Adrenal gland (tissue), 5 donors: ENCODE data around the gene C8A.

Experiments used
- POLR2A ChIP-seq, 2 donors: fragments of 450-650 bp; IDR thresholded peaks; one replicate each; pipeline ENCODE4 v1.6.1; 2017; ENCODE audit warnings: antibody characterized with exemption in 2 of 2, mild to moderate bottlenecking in 2 of 2, moderate library complexity in 1 of 2
- TF ChIP-seq, protein P1 (sequence below), 6 experiments: fragments of 450-650 bp in 4 of 6; fragments of 200-600 bp in 2 of 6; sonication (generic) in 1 of 6; IDR thresholded peaks; 1 replicate in 5 of 6; 2 replicates in 1 of 6; pipeline versions ENCODE4 v1.5.1 to v1.8.0; 2016 to 2021; ENCODE audit warnings: antibody characterized with exemption in 6 of 6, mild to moderate bottlenecking in 2 of 6, moderate library complexity in 1 of 6
- donor health status: DM: no; HTN: no; CAD: no.

DNA sequence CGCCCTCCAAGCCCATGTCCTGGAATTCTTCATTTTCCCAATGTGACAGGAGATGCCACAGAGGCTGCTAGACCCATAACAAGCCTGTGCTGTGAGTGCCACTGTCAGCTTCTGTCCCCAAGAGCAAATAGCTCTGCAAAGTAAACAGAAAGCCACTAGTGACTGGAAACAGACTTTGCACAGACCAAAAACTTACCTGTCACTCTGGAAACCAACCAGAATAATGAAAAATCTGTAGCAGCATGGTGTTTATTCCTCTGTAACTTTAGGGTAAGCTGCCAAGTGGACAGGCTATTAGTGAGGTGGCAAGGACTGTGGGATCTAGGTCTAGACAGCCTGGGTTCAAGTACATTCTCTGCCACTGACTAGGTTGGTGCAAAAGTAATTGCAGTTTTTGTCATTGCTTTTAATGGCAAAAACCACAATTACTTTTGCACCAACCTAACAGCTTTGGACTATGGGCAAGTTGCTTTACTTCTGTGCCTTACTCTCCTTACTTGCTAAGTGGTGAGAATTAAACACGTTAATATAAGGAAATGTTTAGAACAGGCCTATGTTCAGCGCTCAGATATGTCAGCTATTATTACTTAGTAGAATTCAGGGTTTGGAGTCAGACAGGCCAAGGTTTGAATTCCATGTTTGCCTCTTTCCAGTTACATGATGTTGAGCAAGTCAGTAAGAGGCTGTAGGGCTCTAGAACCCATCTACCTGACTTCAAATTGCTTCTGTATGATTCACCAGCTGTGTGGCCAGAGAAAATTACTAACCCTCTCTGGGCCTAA is 111.5 kb downstream of the C8A start, which contains the start of gene C8B:
- TF ChIP-seq, protein P1, sequence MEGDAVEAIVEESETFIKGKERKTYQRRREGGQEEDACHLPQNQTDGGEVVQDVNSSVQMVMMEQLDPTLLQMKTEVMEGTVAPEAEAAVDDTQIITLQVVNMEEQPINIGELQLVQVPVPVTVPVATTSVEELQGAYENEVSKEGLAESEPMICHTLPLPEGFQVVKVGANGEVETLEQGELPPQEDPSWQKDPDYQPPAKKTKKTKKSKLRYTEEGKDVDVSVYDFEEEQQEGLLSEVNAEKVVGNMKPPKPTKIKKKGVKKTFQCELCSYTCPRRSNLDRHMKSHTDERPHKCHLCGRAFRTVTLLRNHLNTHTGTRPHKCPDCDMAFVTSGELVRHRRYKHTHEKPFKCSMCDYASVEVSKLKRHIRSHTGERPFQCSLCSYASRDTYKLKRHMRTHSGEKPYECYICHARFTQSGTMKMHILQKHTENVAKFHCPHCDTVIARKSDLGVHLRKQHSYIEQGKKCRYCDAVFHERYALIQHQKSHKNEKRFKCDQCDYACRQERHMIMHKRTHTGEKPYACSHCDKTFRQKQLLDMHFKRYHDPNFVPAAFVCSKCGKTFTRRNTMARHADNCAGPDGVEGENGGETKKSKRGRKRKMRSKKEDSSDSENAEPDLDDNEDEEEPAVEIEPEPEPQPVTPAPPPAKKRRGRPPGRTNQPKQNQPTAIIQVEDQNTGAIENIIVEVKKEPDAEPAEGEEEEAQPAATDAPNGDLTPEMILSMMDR (IDR thresholded peaks at IDR 0.05): no peak
- no peak for TF ChIP-seq POLR2A (IDR thresholded peaks at IDR 0.05)
